ENCODE results near the gene SCOC.

DNA sequence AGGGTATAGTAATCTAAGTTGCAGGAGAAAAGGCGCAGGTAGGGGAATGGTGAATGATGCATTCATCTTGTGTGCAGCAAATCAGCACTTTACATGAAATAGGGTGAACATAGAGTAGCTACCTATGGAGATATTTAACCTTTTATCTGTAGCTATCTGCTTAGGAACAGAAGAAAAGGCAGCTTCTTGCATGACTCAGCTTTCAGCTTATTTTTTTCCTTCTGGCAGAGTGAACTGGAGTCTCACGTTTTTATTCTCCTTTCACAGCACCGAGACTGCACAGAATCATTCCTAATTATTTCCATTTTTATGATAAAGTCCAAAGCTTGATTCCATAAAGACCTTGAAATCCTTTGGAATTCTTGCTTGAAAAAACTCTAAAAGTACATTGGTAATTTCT, 4.8 kb upstream of the SCOC start:
- TF ChIP-seq SIN3A (IDR thresholded peaks at IDR 0.05; ENCODE audit: borderline replicate concordance, insufficient read depth, low read length) (no peak), POLR2AphosphoS5 (IDR thresholded peaks at IDR 0.05; ENCODE audit: low read depth, low read length) (no peak), TAF1 (IDR thresholded peaks at IDR 0.05; ENCODE audit: borderline replicate concordance, insufficient read depth, low read length) (no peak), FOXP2 (optimal IDR thresholded peaks at IDR 0.05; ENCODE audit: borderline replicate concordance, extremely low read depth, extremely low read length, insufficient read depth) (no peak)
- TF ChIP-seq, protein P1, sequence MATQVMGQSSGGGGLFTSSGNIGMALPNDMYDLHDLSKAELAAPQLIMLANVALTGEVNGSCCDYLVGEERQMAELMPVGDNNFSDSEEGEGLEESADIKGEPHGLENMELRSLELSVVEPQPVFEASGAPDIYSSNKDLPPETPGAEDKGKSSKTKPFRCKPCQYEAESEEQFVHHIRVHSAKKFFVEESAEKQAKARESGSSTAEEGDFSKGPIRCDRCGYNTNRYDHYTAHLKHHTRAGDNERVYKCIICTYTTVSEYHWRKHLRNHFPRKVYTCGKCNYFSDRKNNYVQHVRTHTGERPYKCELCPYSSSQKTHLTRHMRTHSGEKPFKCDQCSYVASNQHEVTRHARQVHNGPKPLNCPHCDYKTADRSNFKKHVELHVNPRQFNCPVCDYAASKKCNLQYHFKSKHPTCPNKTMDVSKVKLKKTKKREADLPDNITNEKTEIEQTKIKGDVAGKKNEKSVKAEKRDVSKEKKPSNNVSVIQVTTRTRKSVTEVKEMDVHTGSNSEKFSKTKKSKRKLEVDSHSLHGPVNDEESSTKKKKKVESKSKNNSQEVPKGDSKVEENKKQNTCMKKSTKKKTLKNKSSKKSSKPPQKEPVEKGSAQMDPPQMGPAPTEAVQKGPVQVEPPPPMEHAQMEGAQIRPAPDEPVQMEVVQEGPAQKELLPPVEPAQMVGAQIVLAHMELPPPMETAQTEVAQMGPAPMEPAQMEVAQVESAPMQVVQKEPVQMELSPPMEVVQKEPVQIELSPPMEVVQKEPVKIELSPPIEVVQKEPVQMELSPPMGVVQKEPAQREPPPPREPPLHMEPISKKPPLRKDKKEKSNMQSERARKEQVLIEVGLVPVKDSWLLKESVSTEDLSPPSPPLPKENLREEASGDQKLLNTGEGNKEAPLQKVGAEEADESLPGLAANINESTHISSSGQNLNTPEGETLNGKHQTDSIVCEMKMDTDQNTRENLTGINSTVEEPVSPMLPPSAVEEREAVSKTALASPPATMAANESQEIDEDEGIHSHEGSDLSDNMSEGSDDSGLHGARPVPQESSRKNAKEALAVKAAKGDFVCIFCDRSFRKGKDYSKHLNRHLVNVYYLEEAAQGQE (IDR thresholded peaks at IDR 0.05; ENCODE audit: insufficient read depth in 1 of 2, low read depth in 2 of 2, low read length in 2 of 2) = no peak

All from PFSK-1 (cell line).